ENCODE data around the gene CD200R1.

GRCh38 chr3:112871735-112872134 is 103.2 kb downstream of the CD200R1 start:
- no peak for TF ChIP-seq CTCF (IDR thresholded peaks at IDR 0.05; ENCODE audit: low read length)
- TF ChIP-seq EZH2 (IDR thresholded peaks at IDR 0.05; ENCODE audit: borderline replicate concordance, low read length): no peak
